RCC 7860 (cell line): ENCODE results near the gene SMAD4.
A peak's percentile ranks its signal among the peaks of the same experiment; 100 is the strongest.

Experiments
- DNase-seq: peaks from one replicate; pipeline ENCODE4 v3.0.0-alpha.2; 2015; ENCODE audit warnings: low spot score
- FAIRE-seq: peaks from 2 replicates; lab custom pipeline; 2012; peaks lifted over from hg19 to GRCh38; lab: Jason Lieb, UNC

The SMAD4 gene

DNA sequence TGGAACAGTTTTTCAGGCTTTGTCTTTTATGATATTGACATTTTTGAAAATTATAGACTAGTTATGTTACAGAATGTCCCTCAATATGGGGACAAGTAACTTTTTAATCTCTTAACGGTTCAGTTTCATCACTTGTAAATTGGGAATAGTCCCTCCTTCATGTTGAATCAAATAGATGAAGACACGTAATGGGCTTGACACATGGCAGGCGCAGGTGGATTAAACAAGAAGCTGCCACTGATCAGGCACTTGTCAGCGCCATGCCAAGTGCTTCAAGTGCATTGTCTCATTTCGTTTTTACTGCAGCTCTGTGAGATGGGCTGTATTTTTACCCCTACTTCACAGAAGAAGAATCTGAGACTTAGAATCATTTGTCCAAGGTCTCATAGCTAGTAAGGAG lies 9.5 kb upstream of the SMAD4 start:
- DNase-seq (no peak), FAIRE-seq (no peak)

DNA sequence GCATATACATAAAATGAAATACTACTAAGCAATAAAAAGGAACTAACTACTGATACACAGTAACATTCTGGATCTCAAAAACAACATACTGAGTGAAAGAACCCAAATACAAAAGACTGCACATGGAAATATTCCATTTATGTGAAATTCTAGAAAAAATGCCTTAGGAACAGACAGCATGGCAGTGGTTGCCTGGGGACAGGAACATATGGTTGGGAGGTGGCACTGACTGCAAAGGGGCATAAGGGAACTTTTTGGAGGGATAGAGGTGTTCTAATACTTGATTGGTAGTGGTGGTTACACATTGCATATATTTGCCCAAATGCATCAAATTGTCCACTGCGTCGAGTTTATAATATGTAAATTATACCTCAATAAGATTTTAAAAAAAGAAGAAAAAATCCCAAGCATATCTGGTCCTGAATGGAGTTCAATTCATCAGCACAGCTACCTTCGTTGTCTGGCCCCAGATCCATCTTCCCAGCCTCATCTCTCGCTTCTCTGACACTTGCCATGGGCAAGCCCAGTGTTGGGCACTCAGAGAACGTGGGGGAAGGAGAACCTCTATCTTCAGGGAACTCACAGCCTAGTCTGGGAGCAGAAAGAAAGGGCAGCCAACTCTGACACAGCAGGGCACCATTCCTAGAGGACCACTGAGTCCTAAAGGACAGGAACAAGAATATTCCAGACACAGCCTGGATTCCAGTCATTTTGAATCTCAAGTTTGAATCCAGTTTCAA lies 8.6 kb upstream of the SMAD4 start:
- no peak for FAIRE-seq
- DNase-seq: no peak

DNA sequence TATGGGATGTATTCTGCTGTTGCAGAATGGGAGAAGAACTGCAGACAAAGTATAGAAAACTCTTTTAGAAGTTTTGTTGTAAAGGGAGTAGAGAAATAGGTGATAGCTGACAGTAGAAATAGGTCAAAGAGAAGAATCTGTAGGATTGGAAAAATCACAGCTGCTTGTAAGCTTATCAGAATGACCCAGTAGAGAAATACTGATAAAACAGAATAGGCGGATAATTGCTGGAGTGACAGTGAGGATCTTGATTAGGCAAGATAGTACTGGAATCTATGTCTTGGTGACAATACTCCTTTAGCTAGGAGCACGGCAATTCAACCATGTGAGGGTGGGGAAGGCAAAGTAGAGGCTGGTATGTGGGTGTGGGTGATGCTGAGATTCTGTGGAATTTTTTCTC lies 4.5 kb upstream of the SMAD4 start:
- FAIRE-seq (no peak), DNase-seq (no peak)

- FAIRE-seq (no peak), DNase-seq (no peak)
Observed at GRCh38 chr18:51028201-51028805, 1.7 kb upstream of the SMAD4 start.

GRCh38 chr18:51029378-51029693 lies 677 bp upstream of the SMAD4 start:
- DNase-seq (no peak), FAIRE-seq (no peak)

DNA sequence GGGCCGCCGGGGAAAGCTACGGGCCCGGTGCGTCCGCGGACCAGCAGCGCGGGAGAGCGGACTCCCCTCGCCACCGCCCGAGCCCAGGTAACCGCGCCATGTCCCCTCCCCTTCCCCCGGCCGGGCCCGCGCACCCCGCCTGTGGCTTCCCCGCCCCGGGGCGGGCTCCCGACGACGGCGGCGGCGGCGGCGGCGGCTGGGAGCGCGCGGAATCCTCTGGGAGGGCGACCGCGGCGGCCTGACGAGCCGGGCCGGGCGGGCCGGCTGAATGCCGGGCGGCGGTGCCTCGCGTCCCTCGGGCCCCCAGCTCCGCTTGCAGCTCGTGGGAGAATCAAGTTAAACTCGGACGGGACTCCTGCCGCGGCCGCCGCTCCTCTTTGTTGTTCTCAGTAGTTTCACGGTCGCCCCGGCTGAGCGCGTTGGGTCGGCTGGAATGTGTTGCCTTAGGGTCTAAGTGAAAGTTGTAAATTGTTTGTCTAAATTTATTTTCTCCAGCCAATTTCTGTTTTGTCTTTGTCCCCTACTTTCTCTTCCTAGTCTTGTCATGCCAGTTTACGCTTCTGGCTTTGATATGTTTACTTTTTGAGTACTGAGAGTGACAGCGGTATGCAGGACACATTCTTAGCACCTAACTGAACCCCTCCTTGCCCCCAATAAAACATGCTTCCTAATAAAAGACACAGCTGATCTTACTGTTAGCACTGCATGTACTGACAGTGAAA lies 685 bp downstream of the SMAD4 start:
- no peak for DNase-seq
- FAIRE-seq: no peak

GRCh38 chr18:51032193-51032592 lies 2.2 kb downstream of the SMAD4 start:
- DNase-seq (no peak), FAIRE-seq (no peak)

DNA sequence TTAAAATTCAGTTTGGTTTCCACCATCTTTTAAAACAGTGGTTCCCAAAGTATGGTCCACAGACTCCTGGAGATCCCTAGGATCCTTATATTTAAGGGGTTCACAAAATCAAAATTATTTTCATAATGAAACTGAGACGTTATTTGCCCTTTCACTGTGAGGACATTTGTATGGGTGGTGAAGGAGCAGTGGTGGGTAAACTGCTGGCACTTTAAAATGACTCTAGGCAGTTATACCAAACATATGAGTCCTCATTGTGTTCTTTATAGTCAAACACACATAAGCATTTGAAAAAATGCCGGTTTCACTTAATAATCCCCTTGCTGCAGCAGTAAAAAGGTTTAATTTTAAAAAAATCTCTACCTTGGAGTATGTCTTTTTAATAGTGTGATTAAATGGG lies 7.2 kb downstream of the SMAD4 start:
- DNase-seq (no peak), FAIRE-seq (no peak)

GRCh38 chr18:51038110-51038509 lies 8.1 kb downstream of the SMAD4 start:
- DNase-seq: no peak
- FAIRE-seq: no peak

GRCh38 chr18:51039138-51040112 lies 9.4 kb downstream of the SMAD4 start:
- no peak for FAIRE-seq

DNA sequence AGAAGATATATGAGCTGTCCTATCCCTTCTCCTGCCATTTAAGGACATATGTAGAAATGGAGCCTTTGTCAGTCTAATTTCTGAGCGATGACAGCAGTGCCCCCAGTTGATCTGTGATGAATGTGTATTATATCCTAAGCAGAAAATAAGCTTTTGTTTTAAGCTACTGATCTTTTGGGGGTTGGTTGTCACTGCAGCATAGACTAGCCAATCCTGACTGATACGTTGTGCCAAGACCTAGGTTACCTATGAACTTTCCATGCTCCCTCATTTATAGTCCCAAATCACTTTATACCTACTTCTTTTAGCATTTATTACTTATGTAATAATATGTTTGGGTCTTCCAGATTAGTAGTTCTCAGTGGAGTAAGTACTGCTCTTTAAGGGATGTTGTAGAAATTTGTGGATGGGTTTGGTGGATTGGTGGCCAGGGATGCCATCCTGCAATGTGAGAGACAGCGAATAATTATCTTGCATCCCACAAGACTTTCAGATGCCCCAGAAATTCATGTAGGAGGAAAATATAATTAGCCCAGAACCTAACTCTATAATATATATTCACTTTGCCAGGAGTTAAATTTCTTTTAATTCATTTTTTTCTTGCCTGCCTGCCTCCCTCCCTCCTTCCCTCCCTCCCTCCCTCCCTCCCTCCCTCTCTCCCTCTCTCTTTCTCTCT lies 11.8 kb downstream of the SMAD4 start:
- no peak for FAIRE-seq
- no peak for DNase-seq

More at GRCh38 chr18:51039138-51040112, 9.4 kb downstream of the SMAD4 start:
- DNase-seq: no peak

DNA sequence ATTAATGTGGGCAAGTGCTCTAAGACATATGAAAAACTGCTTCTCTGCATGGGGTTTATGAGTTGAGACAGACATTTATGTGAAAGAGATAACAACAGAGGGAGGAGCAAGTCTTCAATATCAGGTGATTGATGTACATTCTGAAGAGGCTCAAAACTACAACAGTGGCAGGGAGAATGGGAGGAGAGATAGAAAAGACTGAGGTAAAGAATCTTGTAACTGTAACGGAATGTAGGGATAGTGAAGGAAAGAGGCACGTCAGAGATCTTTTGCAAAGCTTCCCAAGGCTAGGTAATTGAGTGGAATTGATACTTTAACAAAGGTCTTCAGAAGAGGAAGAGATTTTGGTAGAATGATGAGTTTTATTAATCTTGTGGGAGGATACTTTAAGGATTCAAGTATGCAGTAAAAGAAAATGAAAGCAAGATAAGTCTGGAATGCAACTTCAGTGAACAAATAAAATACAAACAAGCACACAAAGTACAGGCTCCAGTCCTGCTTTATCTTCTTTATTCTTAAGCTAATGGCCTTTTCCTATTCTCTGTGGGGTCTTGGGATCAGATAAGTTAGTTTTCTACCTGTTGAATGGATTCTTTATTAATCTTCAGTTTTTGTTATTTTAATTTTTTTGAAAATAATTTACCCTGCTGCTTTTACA lies 15.0 kb downstream of the SMAD4 start:
- DNase-seq (no peak), FAIRE-seq (no peak)

DNA sequence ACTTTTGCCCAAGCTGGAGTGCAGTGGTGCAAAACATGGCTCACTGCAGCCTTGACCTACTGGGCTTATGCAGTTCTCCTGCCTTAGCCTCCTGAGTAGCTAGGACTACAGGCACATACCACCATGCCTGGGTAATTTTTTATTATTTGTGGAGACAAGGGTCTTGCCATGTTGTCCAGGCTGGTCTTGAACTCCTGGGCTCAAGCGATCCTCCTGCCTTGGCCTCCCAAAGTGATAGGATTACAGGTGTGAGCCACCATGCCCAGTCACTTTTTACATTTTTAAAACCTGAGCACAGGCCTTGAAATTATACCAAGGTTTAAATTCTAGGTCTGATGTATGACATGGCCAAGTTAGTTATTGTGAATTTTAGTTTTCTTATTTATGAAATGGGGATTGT lies 18.2 kb downstream of the SMAD4 start:
- DNase-seq (no peak), FAIRE-seq (no peak)

GRCh38 chr18:51049137-51049536 lies 19.1 kb downstream of the SMAD4 start:
- DNase-seq (no peak), FAIRE-seq (no peak)

GRCh38 chr18:51051105-51051712 lies 21.2 kb downstream of the SMAD4 start:
- DNase-seq (peak; percentile 19), FAIRE-seq (no peak)

- FAIRE-seq: no peak
- no peak for DNase-seq
Observed at GRCh38 chr18:51053814-51054213, 23.8 kb downstream of the SMAD4 start.

DNA sequence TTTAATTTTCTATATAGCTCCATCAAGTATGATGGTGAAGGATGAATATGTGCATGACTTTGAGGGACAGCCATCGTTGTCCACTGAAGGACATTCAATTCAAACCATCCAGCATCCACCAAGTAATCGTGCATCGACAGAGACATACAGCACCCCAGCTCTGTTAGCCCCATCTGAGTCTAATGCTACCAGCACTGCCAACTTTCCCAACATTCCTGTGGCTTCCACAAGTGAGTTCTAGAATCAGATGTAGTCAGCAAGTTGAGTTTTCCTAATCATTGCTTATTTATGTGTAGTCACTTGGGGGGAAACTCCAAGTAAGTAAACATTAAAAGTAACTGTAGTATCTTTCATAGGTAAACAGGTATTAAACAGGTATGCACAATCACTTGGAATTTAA lies 24.8 kb downstream of the SMAD4 start:
- FAIRE-seq (no peak), DNase-seq (no peak)

DNA sequence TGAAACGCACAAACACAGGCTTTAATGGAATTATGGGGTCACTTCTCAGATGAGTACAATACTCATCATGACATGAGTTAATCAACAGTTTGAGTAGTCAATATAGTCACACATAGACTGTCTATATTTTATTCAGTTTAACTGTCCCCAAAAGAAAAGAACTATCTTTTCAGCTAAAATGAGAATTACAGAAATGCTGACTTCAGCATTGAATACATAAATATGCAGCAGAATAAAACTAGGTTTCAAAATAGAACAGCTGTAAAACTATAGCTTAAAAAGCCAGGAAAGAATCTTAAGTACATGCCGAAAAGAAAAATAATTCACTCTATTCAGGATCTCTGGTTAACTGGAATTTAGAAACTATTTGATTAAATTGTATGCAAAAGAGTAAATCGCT lies 30.0 kb downstream of the SMAD4 start:
- FAIRE-seq (no peak), DNase-seq (no peak)

GRCh38 chr18:51064256-51064655 lies 34.2 kb downstream of the SMAD4 start:
- FAIRE-seq: no peak
- DNase-seq: no peak

GRCh38 chr18:51066273-51066672 lies 36.3 kb downstream of the SMAD4 start:
- DNase-seq (no peak), FAIRE-seq (no peak)
